GM06990 (cell line): ENCODE data around the gene ODAD3.
"Not testable (repeated sequence)": the region's sequence is repeated elsewhere in the genome, so short reads cannot be mapped to it uniquely, and the experiment has no call there.

ENCODE experiments used
- DNase-seq: peaks from one replicate; pipeline ENCODE4 v3.0.0-alpha.2; 2011; ENCODE audit not compliant: insufficient read length; ENCODE audit errors: extremely low read depth
- H3K27me3 ChIP-seq: replicated peaks from 2 replicates; pipeline ENCODE4 v1.6.0; 2011; ENCODE audit warnings: low read length; ENCODE audit not compliant: control insufficient read depth, insufficient read depth
- H3K36me3 ChIP-seq: 2 replicates; pipeline ENCODE4 v1.5.1; 2011; ENCODE audit warnings: low read length; ENCODE audit not compliant: control insufficient read depth, insufficient read depth
- H3K4me3 ChIP-seq: replicated peaks from 2 replicates; pipeline ENCODE4 v1.5.1; 2011; ENCODE audit warnings: low read depth, mild to moderate bottlenecking, control low read depth, low read length
- CTCF ChIP-seq: IDR thresholded peaks from 2 replicates; pipeline ENCODE4 v1.5.1; 2011; ENCODE audit warnings: low read length, control low read depth, mild to moderate bottlenecking, inconsistent platforms; ENCODE audit not compliant: insufficient read depth, poor library complexity, severe bottlenecking

ODAD3 gene

GRCh38 chr19:11473725-11474124 is 38.8 kb upstream of the ODAD3 start:
- TF ChIP-seq CTCF = no peak
- Histone ChIP-seq H3K4me3 (no peak overlapping the region), H3K36me3 (no peaks in the 10 kb centered on the region), H3K27me3 (no peaks in the 10 kb centered on the region)
- DNase-seq = no peak

- DNase-seq, H3K27me3 ChIP-seq, H3K36me3 ChIP-seq: not testable (repeated sequence)
Measured at GRCh38 chr19:11468266-11468845, 33.4 kb upstream of the ODAD3 start.

GRCh38 chr19:11465600-11465999 is 30.7 kb upstream of the ODAD3 start:
- DNase-seq = no peak

More at GRCh38 chr19:11468266-11468845, 33.4 kb upstream of the ODAD3 start:
- not testable (repeated sequence) for H3K4me3 ChIP-seq

GRCh38 chr19:11464333-11465265 is 29.7 kb upstream of the ODAD3 start:
- Histone ChIP-seq H3K36me3 (no peaks in the 10 kb centered on the region), H3K27me3 (no peaks in the 10 kb centered on the region), H3K4me3 (no peak overlapping the region)
- DNase-seq = no peak
- no peak for TF ChIP-seq CTCF

More at GRCh38 chr19:11465600-11465999, 30.7 kb upstream of the ODAD3 start:
- TF ChIP-seq CTCF = no peak
- Histone ChIP-seq H3K27me3 (no peaks in the 10 kb centered on the region), H3K36me3 (no peaks in the 10 kb centered on the region), H3K4me3 (no peak overlapping the region)

- TF ChIP-seq CTCF = no peak
- Histone ChIP-seq H3K4me3 (no peak overlapping the region), H3K27me3 (no peaks in the 10 kb centered on the region), H3K36me3 (no peaks in the 10 kb centered on the region)
- DNase-seq = no peak
Measured at GRCh38 chr19:11463391-11463790, 28.5 kb upstream of the ODAD3 start.

GRCh38 chr19:11461453-11461852 is 26.5 kb upstream of the ODAD3 start:
- Histone ChIP-seq H3K36me3 (no peaks in the 10 kb centered on the region), H3K27me3 (no peaks in the 10 kb centered on the region), H3K4me3 (no peak overlapping the region)
- TF ChIP-seq CTCF = no peak
- no peak for DNase-seq
